ENCODE results near the gene PRR22.

The PRR22 gene

DNA sequence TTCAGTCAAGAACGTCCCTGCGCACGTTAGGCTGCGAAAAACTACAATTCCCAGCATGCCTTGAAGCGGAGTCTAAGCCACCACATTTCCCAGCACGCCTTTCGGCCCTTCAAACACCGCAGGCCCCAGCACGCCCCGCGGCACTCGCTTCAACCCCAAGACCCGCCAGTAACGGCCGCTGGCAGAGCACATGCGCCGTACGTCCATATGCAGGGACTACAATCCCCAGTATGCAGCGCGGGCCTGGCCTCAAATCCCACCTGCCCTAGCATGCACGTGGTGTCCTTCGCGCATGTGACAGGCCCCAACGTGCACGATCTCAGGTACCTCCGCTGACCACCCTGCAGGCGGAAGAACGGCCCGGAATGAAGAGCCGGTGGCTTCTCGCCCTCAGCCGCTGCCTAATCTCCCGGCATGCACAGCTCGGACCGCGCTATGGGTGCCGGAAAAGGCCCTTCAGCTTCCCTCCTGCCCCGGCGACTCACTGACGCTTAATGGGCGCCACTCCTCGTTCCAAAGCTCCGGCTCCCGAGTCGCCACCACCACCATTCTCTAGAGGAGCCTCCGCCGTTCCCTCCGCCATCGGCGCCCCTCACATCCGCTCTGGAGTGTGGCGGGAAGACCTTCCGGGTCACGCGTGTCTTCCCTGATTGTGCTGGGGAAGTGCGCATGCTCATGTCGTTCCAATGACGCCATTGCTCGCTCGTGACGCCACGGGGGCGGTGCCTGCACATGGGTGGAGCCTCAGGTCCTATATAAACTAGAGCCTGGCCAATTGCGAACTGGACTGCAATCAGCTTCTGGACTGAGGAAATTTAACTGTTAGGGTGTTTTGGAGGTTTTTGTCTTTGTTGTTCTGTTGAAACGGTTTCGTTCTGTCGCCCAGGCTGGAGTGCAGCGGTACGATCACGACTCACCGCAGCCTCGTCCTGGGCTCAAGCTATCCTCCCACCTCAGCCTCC lies 6.3 kb upstream of the PRR22 start, which contains the start of gene DUS3L:
Gene DUS3L (minus strand): TSS at position 605 of the 962 bp plus-strand sequence. CDS start 22 bp downstream, at position 583.
- peak within 1 kb of the TSS; percentile 86 for H3K4me3 ChIP-seq (ENCODE audit: low read depth, low read length)
- TF ChIP-seq, protein P1, sequence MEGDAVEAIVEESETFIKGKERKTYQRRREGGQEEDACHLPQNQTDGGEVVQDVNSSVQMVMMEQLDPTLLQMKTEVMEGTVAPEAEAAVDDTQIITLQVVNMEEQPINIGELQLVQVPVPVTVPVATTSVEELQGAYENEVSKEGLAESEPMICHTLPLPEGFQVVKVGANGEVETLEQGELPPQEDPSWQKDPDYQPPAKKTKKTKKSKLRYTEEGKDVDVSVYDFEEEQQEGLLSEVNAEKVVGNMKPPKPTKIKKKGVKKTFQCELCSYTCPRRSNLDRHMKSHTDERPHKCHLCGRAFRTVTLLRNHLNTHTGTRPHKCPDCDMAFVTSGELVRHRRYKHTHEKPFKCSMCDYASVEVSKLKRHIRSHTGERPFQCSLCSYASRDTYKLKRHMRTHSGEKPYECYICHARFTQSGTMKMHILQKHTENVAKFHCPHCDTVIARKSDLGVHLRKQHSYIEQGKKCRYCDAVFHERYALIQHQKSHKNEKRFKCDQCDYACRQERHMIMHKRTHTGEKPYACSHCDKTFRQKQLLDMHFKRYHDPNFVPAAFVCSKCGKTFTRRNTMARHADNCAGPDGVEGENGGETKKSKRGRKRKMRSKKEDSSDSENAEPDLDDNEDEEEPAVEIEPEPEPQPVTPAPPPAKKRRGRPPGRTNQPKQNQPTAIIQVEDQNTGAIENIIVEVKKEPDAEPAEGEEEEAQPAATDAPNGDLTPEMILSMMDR (IDR thresholded peaks at IDR 0.05; ENCODE audit: borderline replicate concordance, insufficient read depth, low read depth, low read length) = no peak

DNA sequence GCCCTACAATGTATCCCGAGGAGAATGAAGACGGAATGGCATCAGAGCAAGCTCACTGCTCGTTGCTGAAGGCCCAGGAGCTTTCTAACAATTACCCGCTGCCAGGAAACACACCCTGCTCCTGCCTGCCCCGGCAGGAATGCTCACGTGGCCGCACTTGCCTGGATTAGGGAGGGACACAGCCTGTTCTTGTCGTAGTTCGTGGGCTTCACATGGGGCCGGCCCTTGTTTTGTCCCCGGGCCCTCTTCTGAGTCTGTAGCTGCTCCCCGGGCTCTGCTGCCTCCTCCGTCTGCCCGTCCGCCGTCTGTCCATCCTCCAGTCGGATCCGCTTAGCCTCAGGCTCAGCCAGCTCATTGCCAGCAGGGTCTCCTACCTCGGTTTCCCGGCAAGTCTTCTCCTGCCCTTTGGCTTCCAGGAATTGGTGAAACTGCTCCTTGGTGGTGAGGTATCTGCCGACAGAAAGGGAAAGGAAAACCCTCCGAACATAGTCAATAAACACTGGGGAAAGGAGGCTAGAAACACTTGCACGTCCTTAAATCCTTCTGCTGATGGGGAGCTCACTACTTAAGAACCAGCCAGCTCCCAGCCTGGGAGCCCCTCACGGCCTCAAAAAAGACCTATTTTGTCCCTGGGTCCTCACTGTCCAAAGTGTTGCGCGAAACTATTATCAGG lies 5.5 kb upstream of the PRR22 start:
- peak overlapping the region; percentile 86 for H3K4me3 ChIP-seq (ENCODE audit: low read depth, low read length)
- TF ChIP-seq, protein P1 (IDR thresholded peaks at IDR 0.05; ENCODE audit: borderline replicate concordance, insufficient read depth, low read depth, low read length) = no peak

DNA sequence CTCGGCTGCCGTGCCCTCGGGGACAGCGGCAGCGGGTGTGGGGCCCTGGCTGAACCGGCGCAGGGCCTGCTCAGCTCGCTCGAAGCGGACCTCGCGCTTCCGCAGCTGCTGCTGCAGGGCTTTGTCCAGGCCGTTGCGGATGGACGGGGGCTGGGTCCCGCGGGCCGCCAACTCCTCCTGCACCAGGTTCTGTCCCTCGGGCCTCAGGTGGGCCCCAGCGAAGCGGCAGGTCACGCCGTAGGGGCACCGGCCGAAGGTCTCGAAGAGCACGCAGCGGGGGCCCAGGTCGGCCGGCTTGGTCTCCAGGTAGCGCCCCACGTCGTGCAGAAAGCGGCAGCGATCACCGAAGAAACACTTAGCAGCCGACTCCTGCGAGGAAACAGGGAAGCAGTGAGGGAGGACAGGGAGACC lies 4.8 kb upstream of the PRR22 start:
- no peak overlapping the region for H3K4me3 ChIP-seq (ENCODE audit: low read depth, low read length)
- TF ChIP-seq, protein P1 (IDR thresholded peaks at IDR 0.05; ENCODE audit: borderline replicate concordance, insufficient read depth, low read depth, low read length) = no peak

DNA sequence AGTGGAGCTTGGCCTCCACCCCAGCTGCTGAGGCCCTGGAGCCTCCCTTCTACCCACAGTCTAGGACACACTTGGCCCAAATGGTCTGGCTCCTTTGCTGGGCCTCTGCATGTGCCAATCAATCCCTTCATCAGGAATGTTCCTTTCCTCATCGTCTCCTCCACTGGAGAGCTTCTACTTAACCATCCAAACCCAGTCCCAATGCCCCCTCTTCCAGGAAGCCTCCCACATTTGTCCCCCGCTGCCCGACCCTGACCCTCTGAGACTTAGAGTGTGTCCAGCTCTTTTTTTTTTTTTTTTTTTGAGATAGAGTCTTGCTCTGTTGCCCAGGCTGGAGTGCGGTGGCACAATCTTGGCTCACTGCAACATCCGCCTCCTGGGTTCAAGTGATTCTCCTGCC lies 3.9 kb upstream of the PRR22 start:
- TF ChIP-seq, protein P1 (IDR thresholded peaks at IDR 0.05; ENCODE audit: borderline replicate concordance, insufficient read depth, low read depth, low read length) = no peak

DNA sequence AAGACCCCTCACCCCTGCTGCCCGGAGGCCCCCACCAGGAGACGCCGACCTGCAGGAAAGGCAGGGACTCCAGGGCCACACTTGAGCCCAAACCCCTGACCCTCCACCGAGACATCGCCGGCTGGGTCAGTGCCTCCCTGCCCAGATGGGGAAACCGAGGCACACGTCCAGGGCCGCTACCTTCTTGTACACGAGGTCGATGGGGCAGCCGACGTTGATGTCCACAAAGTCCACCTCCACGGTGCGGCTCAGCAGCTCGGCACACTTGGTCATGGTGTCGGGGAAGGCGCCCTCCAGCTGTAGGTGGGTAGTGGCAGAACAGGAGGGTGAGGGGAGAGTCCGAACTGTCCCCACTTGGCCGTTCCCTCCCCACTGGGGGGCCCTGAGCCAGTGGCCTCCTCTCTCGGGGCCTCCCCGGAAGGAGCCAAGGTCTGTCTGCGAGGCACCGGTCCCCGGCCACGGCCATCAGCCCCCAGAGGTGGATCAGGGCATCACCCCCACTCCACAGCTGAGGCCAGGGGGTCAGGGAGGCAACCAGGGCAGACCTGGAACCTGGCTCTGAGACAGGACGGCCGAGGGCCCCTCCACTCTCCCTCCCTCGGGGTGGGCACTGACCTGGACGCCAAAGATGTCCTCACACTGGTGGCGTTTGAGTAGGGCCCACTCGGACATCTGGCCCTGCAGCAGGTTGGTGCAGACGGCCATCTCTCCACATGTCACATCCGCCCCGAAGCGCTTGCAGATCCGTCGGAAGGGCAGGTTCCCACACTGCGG lies 3.0 kb upstream of the PRR22 start:
- TF ChIP-seq, protein P1 (IDR thresholded peaks at IDR 0.05; ENCODE audit: borderline replicate concordance, insufficient read depth, low read depth, low read length) = no peak
- no peak overlapping the region for H3K4me3 ChIP-seq (ENCODE audit: low read depth, low read length)

More for the DNA sequence above, 3.9 kb upstream of the PRR22 start:
- no peak overlapping the region for H3K4me3 ChIP-seq (ENCODE audit: low read depth, low read length)

DNA sequence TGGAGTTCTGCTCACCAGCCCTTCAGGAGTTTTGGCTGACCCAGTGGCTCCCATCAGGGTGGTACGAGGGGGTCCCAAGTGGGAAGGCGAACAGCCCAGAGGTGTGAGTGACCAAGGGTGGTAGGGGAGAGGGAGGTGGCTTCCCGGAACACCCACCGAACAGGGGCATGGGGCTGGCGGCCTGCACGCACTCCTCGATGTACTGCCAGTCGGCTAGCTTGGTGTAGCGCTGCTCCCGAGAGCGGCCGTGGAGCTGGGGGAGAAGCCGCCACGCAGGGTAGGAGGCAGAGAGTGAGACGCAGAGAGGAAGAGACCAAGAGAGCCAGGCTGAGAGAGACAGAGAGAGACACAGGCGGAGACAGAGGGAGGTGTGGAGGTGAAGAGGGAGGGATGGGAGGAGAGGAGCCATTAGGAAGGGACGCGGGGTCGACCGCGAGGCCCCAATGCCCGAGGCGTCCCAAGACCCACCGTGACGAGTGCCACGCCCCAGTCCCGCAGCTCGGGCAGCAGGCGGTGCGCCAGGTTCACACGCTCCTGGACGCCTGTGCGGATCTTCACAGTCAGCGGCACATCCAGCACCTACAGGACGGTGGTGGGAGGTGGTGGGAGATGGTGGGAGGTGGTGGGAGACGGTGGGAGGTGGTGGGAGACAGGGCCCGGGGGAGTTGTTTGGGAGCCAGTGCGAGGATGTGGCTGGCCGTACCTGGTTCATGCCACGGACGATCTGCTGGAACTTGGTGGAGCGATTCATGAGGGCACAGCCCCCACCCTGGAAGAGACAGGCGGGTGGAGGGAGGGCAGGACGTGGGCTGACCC lies 2.3 kb upstream of the PRR22 start:
- H3K4me3 ChIP-seq (ENCODE audit: low read depth, low read length) = no peak overlapping the region
- TF ChIP-seq, protein P1 (IDR thresholded peaks at IDR 0.05; ENCODE audit: borderline replicate concordance, insufficient read depth, low read depth, low read length) = no peak

All from GM12875 (cell line).